GM18861 (cell line): Measurements from ENCODE around the gene AP1S3.

Experiments used
- ATAC-seq: cut with Tn5 transposase; IDR thresholded peaks from one replicate; pipeline ENCODE4 v1.9.1; 2021; ENCODE audit not compliant: unreplicated experiment

Gene AP1S3

GRCh38 chr2:223725986-223726970 lies 111.1 kb downstream of the AP1S3 start:
- no peak for ATAC-seq

- no peak for ATAC-seq
These were observed 111.9 kb downstream of the AP1S3 start for GRCh38 chr2:223725494-223725893.

- ATAC-seq = no peak
These were observed 112.5 kb downstream of the AP1S3 start for GRCh38 chr2:223724861-223725260.

GRCh38 chr2:223723954-223724411 lies 113.4 kb downstream of the AP1S3 start:
- no peak for ATAC-seq

GRCh38 chr2:223722226-223722625 lies 115.2 kb downstream of the AP1S3 start:
- no peak for ATAC-seq

GRCh38 chr2:223721746-223722145 lies 115.6 kb downstream of the AP1S3 start:
- ATAC-seq = no peak

GRCh38 chr2:223720367-223720766 lies 117.0 kb downstream of the AP1S3 start:
- no peak for ATAC-seq

- no peak for ATAC-seq
These were observed 124.7 kb downstream of the AP1S3 start for GRCh38 chr2:223712642-223713041.

- no peak for ATAC-seq
These were observed 125.6 kb downstream of the AP1S3 start for GRCh38 chr2:223711596-223712326.
